OCI-LY3 (cell line): ENCODE measurements around the gene ZNF385D.
A peak's percentile ranks its signal among the peaks of the same experiment; 100 is the strongest.

Experiments used
- H2AFZ ChIP-seq: fragments of 200-600, 300-600 bp; shearing (Covaris generic); 2 replicates; pipeline ENCODE4 v1.6.0; 2014; ENCODE audit warnings: antibody characterized with exemption, low read depth, low read length
- H3K27ac ChIP-seq: fragments of 200-600, 300-600 bp; sonication (generic); 2 replicates; pipeline ENCODE4 v1.5.1; 2014; ENCODE audit warnings: mild to moderate bottlenecking, low read length, moderate library complexity, mixed read lengths
- H3K27me3 ChIP-seq: fragments of 200-600, 300-600 bp; sonication (generic); 2 replicates; pipeline ENCODE4 v1.6.1; 2014; ENCODE audit warnings: low read depth, low read length, mixed read lengths
- H3K36me3 ChIP-seq: fragments of 200-600, 300-600 bp; sonication (generic); replicated peaks from 2 replicates; pipeline ENCODE3; 2014; ENCODE audit warnings: low read depth, low read length, mixed read lengths
- H3K4me1 ChIP-seq: fragments of 300-600, 200-600 bp; sonication (generic); 2 replicates; pipeline ENCODE4 v1.6.1; 2014; ENCODE audit warnings: low read length, mixed read lengths
- H3K4me2 ChIP-seq: fragments of 200-600, 300-600 bp; sonication (generic); 2 replicates; pipeline ENCODE4 v1.6.1; 2014; ENCODE audit warnings: low read length, mixed read lengths
- H3K4me3 ChIP-seq: fragments of 300-600, 200-600 bp; sonication (generic); 2 replicates; pipeline ENCODE4 v1.5.1; 2014; ENCODE audit warnings: antibody characterized with exemption, mild to moderate bottlenecking, low read length, moderate library complexity
- H3K79me2 ChIP-seq: fragments of 300-600, 200-600 bp; shearing (Covaris generic); 2 replicates; pipeline ENCODE4 v1.6.1; 2014; ENCODE audit warnings: mild to moderate bottlenecking, low read length, mixed read lengths
- H3K9ac ChIP-seq: fragments of 300-600, 200-600 bp; shearing (Covaris generic); 2 replicates; pipeline ENCODE4 v1.6.0; 2014; ENCODE audit warnings: mild to moderate bottlenecking, low read length, moderate library complexity
- H3K9me3 ChIP-seq: fragments of 200-600, 300-600 bp; shearing (Covaris generic); 2 replicates; pipeline ENCODE4 v1.6.1; 2014; ENCODE audit warnings: low read length, mixed read lengths; ENCODE audit not compliant: insufficient read depth
- H4K20me1 ChIP-seq: fragments of 200-600, 300-600 bp; sonication (generic); 2 replicates; pipeline ENCODE4 v1.6.1; 2016; ENCODE audit warnings: low read length, mixed read lengths; ENCODE audit not compliant: insufficient read depth
- CTCF ChIP-seq: fragments of 200-600, 300-600 bp; sonication (generic); IDR thresholded peaks from 2 replicates; pipeline ENCODE4 v1.5.1; 2014; ENCODE audit warnings: antibody characterized with exemption, low read length, low read depth
- EZH2phosphoT487 ChIP-seq: fragments of 200-600 bp; shearing (Covaris generic); IDR thresholded peaks from 2 replicates; pipeline ENCODE4 v1.6.1; 2018; ENCODE audit warnings: antibody characterized with exemption, mixed run types, low read depth

ZNF385D gene

GRCh38 chr3:21672303-21672702 lies 78.7 kb downstream of the ZNF385D start:
- TF ChIP-seq EZH2phosphoT487: no peak
- no peak for TF ChIP-seq CTCF
- Histone ChIP-seq H4K20me1 (no peaks in the 10 kb centered on the region), H2AFZ (no peak overlapping the region), H3K9me3 (no peaks in the 10 kb centered on the region), H3K27ac (no peak overlapping the region), H3K4me2 (no peak overlapping the region), H3K36me3 (no peaks in the 10 kb centered on the region), H3K79me2 (no peaks in the 10 kb centered on the region), H3K27me3 (no peaks in the 10 kb centered on the region), H3K4me3 (no peak overlapping the region), H3K9ac (no peak overlapping the region), H3K4me1 (no peaks in the 10 kb centered on the region)

DNA sequence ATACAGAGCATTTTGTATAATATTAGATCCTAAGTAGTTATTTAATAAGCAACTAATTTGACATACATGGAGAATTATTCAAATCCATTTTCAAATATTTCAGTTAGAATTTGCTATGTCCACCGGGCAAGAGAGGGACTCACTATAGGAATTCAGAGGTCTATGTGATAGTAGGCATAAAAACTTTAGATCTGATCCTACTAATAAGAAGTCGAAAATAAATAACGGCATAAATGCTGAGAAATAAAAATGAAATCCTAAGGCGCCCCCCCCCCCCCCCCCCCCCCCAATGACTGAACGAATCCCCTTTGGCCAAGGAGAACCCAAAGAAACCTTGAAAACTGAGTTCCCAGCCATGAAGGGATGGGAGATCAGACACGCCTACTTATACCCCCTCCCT lies 80.6 kb downstream of the ZNF385D start:
- Histone ChIP-seq H3K4me1 (no peaks in the 10 kb centered on the region), H3K4me3 (no peak overlapping the region), H2AFZ (no peak overlapping the region), H3K27me3 (no peaks in the 10 kb centered on the region), H3K9me3 (no peaks in the 10 kb centered on the region), H3K27ac (no peak overlapping the region), H3K4me2 (no peak overlapping the region), H3K9ac (no peak overlapping the region), H3K79me2 (no peaks in the 10 kb centered on the region), H3K36me3 (no peaks in the 10 kb centered on the region), H4K20me1 (no peaks in the 10 kb centered on the region)
- TF ChIP-seq CTCF: no peak
- TF ChIP-seq EZH2phosphoT487: no peak

DNA sequence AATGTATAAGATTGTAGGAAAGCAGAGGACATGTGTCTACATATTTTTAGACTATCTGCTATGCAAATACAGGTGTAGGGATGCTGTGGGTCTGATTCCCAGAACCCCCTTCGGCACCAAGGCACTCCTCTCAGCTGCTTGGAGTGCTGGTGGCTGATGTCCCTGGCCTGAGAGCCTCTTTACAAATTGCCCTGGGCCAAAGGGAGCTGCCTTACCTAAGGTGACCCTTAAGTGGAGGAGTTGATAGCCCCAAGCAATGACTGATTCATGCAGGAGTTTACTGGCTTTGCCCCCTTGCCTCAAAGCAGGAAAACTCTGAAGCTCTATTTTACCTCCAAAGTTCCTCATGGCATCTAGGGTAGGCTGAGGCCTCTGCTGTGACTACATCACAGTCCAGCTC lies 83.0 kb downstream of the ZNF385D start:
- Histone ChIP-seq H3K9me3 (no peaks in the 10 kb centered on the region), H3K36me3 (no peaks in the 10 kb centered on the region), H3K27me3 (no peaks in the 10 kb centered on the region), H3K79me2 (no peaks in the 10 kb centered on the region), H3K4me2 (no peak overlapping the region), H2AFZ (peak overlapping the region; percentile 54), H3K27ac (no peak overlapping the region), H3K9ac (no peak overlapping the region), H3K4me3 (no peak overlapping the region), H4K20me1 (no peaks in the 10 kb centered on the region), H3K4me1 (no peaks in the 10 kb centered on the region)
- TF ChIP-seq CTCF (no peak), EZH2phosphoT487 (no peak)

GRCh38 chr3:21665444-21666100 lies 85.4 kb downstream of the ZNF385D start:
- Histone ChIP-seq H3K4me2 (no peak overlapping the region), H3K4me1 (no peaks in the 10 kb centered on the region), H3K27ac (no peak overlapping the region), H3K27me3 (no peaks in the 10 kb centered on the region), H2AFZ (no peak overlapping the region), H3K79me2 (no peaks in the 10 kb centered on the region), H3K9me3 (no peaks in the 10 kb centered on the region), H3K9ac (no peak overlapping the region), H4K20me1 (no peaks in the 10 kb centered on the region), H3K36me3 (no peaks in the 10 kb centered on the region), H3K4me3 (no peak overlapping the region)
- TF ChIP-seq EZH2phosphoT487 (no peak), CTCF (no peak)
